IMR-90 (cell line): ENCODE measurements around the gene CDC14A. TPM values are rescaled to one million over a fixed set of nuclear protein-coding genes. Genes with fewer than 3 reads are reported as not detected.
A peak's percentile ranks its signal among the peaks of the same experiment; 100 is the strongest.

Source experiments
- ATAC-seq: fragments of 200-7000 bp; cut with Tn5 transposase; 2 replicates; pipeline ENCODE4 v1.9.1; 2020; ENCODE audit warnings: low read depth, mild to moderate bottlenecking, moderate library complexity
- BruUV-seq: library from RNA; stranded (reverse); fragments of 400-500 nt; replicated peaks from 2 replicates; lab custom pipeline; 2021; lab: Mats Ljungman, UMichigan
- CTCF ChIA-PET: fragments of 300-600 bp; formaldehyde crosslinking; extraction: SDS; loops from one replicate; lab custom pipeline; 2021; ENCODE audit warnings: antibody characterized with exemption; lab: Yijun Ruan, JAX
- POLR2A ChIA-PET: fragments of 300-600 bp; sonication (Branson Sonifier 250); formaldehyde crosslinking; loops from one replicate; lab custom pipeline; 2022; ENCODE audit warnings: antibody characterized with exemption; ENCODE audit not compliant: unreplicated experiment; lab: Charles Lee
- DNase-seq: peaks from one replicate; pipeline ENCODE4 v3.0.0; 2013
- H2AFZ ChIP-seq: replicated peaks from 2 replicates; pipeline ENCODE3; 2013; ENCODE audit warnings: low read length, mild to moderate bottlenecking; ENCODE audit not compliant: poor library complexity
- H2AK5ac ChIP-seq: 2 replicates; pipeline ENCODE4 v1.6.1; 2013; ENCODE audit warnings: low read depth, low read length, inconsistent platforms
- H2AK9ac ChIP-seq: replicated peaks from 2 replicates; pipeline ENCODE3; 2013; ENCODE audit warnings: mild to moderate bottlenecking, low read depth, low read length, moderate library complexity; ENCODE audit not compliant: poor library complexity
- H2BK120ac ChIP-seq: 2 replicates; pipeline ENCODE4 v1.6.1; 2013; ENCODE audit warnings: low read depth, low read length, inconsistent platforms
- H2BK15ac ChIP-seq: 3 replicates; pipeline ENCODE4 v1.6.1; 2013; ENCODE audit warnings: low read depth, low read length, inconsistent platforms
- H2BK20ac ChIP-seq: 2 replicates; pipeline ENCODE4 v1.6.1; 2013; ENCODE audit warnings: low read depth, mild to moderate bottlenecking, inconsistent platforms, low read length, moderate library complexity
- H2BK5ac ChIP-seq: 2 replicates; pipeline ENCODE4 v1.6.1; 2013; ENCODE audit warnings: mild to moderate bottlenecking, low read depth, low read length, inconsistent platforms; ENCODE audit not compliant: poor library complexity, severe bottlenecking
- H3K14ac ChIP-seq: replicated peaks from 2 replicates; pipeline ENCODE4 v1.6.1; 2013; ENCODE audit warnings: low read depth, low read length, inconsistent platforms
- H3K18ac ChIP-seq: 2 replicates; pipeline ENCODE4 v1.6.1; 2013; ENCODE audit warnings: low read depth, low read length, control low read depth
- H3K23ac ChIP-seq: 2 replicates; pipeline ENCODE4 v1.6.1; 2013; ENCODE audit warnings: low read depth, low read length, inconsistent platforms
- H3K27ac ChIP-seq: 2 replicates; pipeline ENCODE4 v1.5.1; 2013; ENCODE audit warnings: mild to moderate bottlenecking, control low read depth, low read length; ENCODE audit not compliant: insufficient read depth
- H3K27me3 ChIP-seq: 2 replicates; pipeline ENCODE4 v1.6.1; 2013; ENCODE audit warnings: low read length; ENCODE audit not compliant: control insufficient read depth, insufficient read depth
- H3K36me3 ChIP-seq: 2 replicates; pipeline ENCODE4 v1.6.1; 2013; ENCODE audit warnings: low read length, mixed read lengths; ENCODE audit not compliant: control insufficient read depth, insufficient read depth
- H3K4ac ChIP-seq: 2 replicates; pipeline ENCODE4 v1.6.1; 2013; ENCODE audit warnings: low read depth, low read length, inconsistent platforms
- H3K4me1 ChIP-seq: 2 replicates; pipeline ENCODE4 v1.6.1; 2013; ENCODE audit warnings: low read length, mixed read lengths; ENCODE audit not compliant: control insufficient read depth, insufficient read depth
- H3K4me2 ChIP-seq: 2 replicates; pipeline ENCODE4 v1.6.1; 2013; ENCODE audit warnings: low read depth, mild to moderate bottlenecking, control low read depth, low read length, moderate library complexity
- H3K4me3 ChIP-seq: 2 replicates; pipeline ENCODE4 v1.5.1; 2013; ENCODE audit warnings: low read depth, mild to moderate bottlenecking, control low read depth, low read length, moderate library complexity; ENCODE audit not compliant: insufficient read depth
- H3K56ac ChIP-seq: 2 replicates; pipeline ENCODE4 v1.6.1; 2013; ENCODE audit warnings: low read length, inconsistent platforms; ENCODE audit not compliant: insufficient read depth; ENCODE audit errors: extremely low read depth
- H3K79me1 ChIP-seq, 2 experiments: 2 replicates each; pipeline ENCODE4 v1.6.1; 2013; ENCODE audit warnings: low read length in 2 of 2, inconsistent platforms in 1 of 2, low read depth in 1 of 2
- H3K9ac ChIP-seq: 2 replicates; pipeline ENCODE4 v1.6.1; 2013; ENCODE audit warnings: low read depth, low read length, control low read depth
- H3K9me1 ChIP-seq: 2 replicates; pipeline ENCODE4 v1.6.1; 2013; ENCODE audit warnings: low read length, inconsistent platforms; ENCODE audit not compliant: insufficient read depth
- H3K9me3 ChIP-seq: 2 replicates; pipeline ENCODE4 v1.6.1; 2013; ENCODE audit warnings: low read length; ENCODE audit not compliant: control insufficient read depth, insufficient read depth
- H4K20me1 ChIP-seq: 2 replicates; pipeline ENCODE4 v1.6.1; 2013; ENCODE audit warnings: low read length, inconsistent platforms; ENCODE audit not compliant: insufficient read depth
- H4K5ac ChIP-seq: 2 replicates; pipeline ENCODE4 v1.6.1; 2013; ENCODE audit warnings: mild to moderate bottlenecking, low read depth, low read length, control low read depth
- H4K8ac ChIP-seq, 2 experiments: 2 replicates each; pipeline ENCODE4 v1.6.1; 2013; ENCODE audit warnings: low read depth in 2 of 2, low read length in 2 of 2, control low read depth in 1 of 2, inconsistent platforms in 1 of 2
- H4K91ac ChIP-seq: 2 replicates; pipeline ENCODE4 v1.6.1; 2013; ENCODE audit warnings: low read depth, low read length, inconsistent platforms; ENCODE audit not compliant: insufficient read depth
- BHLHE40 ChIP-seq: fragments of 150-350 bp; IDR thresholded peaks from 2 replicates; pipeline ENCODE4 v1.6.1; 2016; ENCODE audit warnings: mild to moderate bottlenecking, low read depth, low read length
- CEBPB ChIP-seq: IDR thresholded peaks from 2 replicates; pipeline ENCODE4 v1.6.1; 2012; ENCODE audit warnings: low read depth, low read length, improper control_type of control experiment
- NFE2L2 ChIP-seq: fragments of 150-350 bp; IDR thresholded peaks from 2 replicates; pipeline ENCODE4 v1.6.1; 2016; ENCODE audit warnings: low read depth, mild to moderate bottlenecking, low read length
- RAD21 ChIP-seq: IDR thresholded peaks from 2 replicates; pipeline ENCODE4 v1.6.1; 2012; ENCODE audit warnings: low read length, improper control_type of control experiment
- RCOR1 ChIP-seq: IDR thresholded peaks from 2 replicates; pipeline ENCODE4 v1.6.1; 2012; ENCODE audit warnings: mild to moderate bottlenecking, low read length, improper control_type of control experiment; ENCODE audit not compliant: insufficient replicate concordance
- RFX5 ChIP-seq: IDR thresholded peaks from 2 replicates; pipeline ENCODE4 v1.8.0; 2012; ENCODE audit warnings: low read depth, mild to moderate bottlenecking, low read length, moderate library complexity
- WGBS, 2 experiments: methylation state at CpG; one replicate each; pipeline versions ENCODE4 v1.1.5 to v1.1.7; 2013; ENCODE audit warnings: missing lambda C conversion rate in 2 of 2; ENCODE audit not compliant: insufficient read length in 1 of 2; ENCODE audit errors: extremely low coverage in 2 of 2; 5-methylcytosine and 5-hydroxymethylcytosine counted together
- dilution Hi-C: fragments of 300-500 bp; cut with HindIII; formaldehyde crosslinking; loops from one replicate; pipeline ENCODE4 v1.14.3; 2018; ENCODE audit warnings: low sequenced_read_pairs; ENCODE audit not compliant: unreplicated experiment
- in situ Hi-C: fragments of 300-500 bp; cut with MboI; formaldehyde crosslinking; loops from 3 replicates; pipeline ENCODE4 v1.14.3; 2019; ENCODE audit warnings: low sequenced_read_pairs, inconsistent platforms, mixed read lengths
- intact Hi-C: fragments of 100-400 bp; cut with micrococcal nuclease; formaldehyde crosslinking; loops from 2 replicates; pipeline ENCODE4 v1.10.0; 2022
- polyA plus RNA-seq, 3 experiments: library from polyadenylated mRNA; depleted of rRNA; stranded (reverse); fragments of >200 nt; gene quantifications; 2 replicates each; pipeline ENCODE4 v1.2.3, GENCODE V29; 2012; ENCODE audit warnings: low replicate concordance in 1 of 3
- total RNA-seq: library from RNA; depleted of rRNA; stranded (reverse); fragments of >200 nt; gene quantifications from 2 replicates; pipeline ENCODE4 v1.2.3, GENCODE V29; 2012
- TF ChIP-seq, protein P1 (sequence below): conservative IDR thresholded peaks from 2 replicates; pipeline ENCODE4 v1.5.1; 2012; ENCODE audit warnings: mild to moderate bottlenecking, low read depth, low read length, improper control_type of control experiment

Gene CDC14A
- total and polyA plus RNA-seq, 2 of the 4 experiments (the other 2 are of a cell fraction), result 1.7 to 3.0 TPM

- Histone ChIP-seq H3K9me1 (no peaks in the 10 kb centered on the region), H2BK20ac (no peak overlapping the region), H3K23ac (no peak overlapping the region), H3K9ac (no peak overlapping the region), H3K4me1 (no peaks in the 10 kb centered on the region; the same call in 1 of the 2 replicates), H3K9me3 (no peaks in the 10 kb centered on the region), H4K5ac (no peak overlapping the region), H3K36me3 (peaks cover 6% of the 10 kb centered on the region), H2BK5ac (peak overlapping the region; percentile 37), H2BK120ac (no peak overlapping the region), H4K91ac (no peak overlapping the region), H2AK9ac (no peak overlapping the region), H3K14ac (no peak overlapping the region), H3K18ac (no peak overlapping the region), H3K4ac (no peak overlapping the region), H2BK15ac (no peak overlapping the region), H2AK5ac (no peak overlapping the region), H2AFZ (no peak overlapping the region), H4K20me1 (no peaks in the 10 kb centered on the region), H3K79me1 (no peaks in the 10 kb centered on the region), H3K56ac (no peak overlapping the region), H3K4me3 (no peak overlapping the region), H3K4me2 (no peak overlapping the region), H3K27ac (no peak overlapping the region), H3K27me3 (no peaks in the 10 kb centered on the region), H4K8ac (no peak overlapping the region)
- TF ChIP-seq RCOR1 (no peak), RFX5 (no peak), NFE2L2 (no peak), BHLHE40 (no peak), RAD21 (no peak), CEBPB (no peak)
- TF ChIP-seq, protein P1, sequence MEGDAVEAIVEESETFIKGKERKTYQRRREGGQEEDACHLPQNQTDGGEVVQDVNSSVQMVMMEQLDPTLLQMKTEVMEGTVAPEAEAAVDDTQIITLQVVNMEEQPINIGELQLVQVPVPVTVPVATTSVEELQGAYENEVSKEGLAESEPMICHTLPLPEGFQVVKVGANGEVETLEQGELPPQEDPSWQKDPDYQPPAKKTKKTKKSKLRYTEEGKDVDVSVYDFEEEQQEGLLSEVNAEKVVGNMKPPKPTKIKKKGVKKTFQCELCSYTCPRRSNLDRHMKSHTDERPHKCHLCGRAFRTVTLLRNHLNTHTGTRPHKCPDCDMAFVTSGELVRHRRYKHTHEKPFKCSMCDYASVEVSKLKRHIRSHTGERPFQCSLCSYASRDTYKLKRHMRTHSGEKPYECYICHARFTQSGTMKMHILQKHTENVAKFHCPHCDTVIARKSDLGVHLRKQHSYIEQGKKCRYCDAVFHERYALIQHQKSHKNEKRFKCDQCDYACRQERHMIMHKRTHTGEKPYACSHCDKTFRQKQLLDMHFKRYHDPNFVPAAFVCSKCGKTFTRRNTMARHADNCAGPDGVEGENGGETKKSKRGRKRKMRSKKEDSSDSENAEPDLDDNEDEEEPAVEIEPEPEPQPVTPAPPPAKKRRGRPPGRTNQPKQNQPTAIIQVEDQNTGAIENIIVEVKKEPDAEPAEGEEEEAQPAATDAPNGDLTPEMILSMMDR, result no peak
- POLR2A ChIA-PET, result no interaction called here
- WGBS, 2 experiments, result no CpG with 5 or more reads among the region's 4 CpGs
- dilution Hi-C loops (no loop called here), in situ Hi-C loops (no loop called here), intact Hi-C loops (no loop called here)
- DNase-seq, result peak; percentile 84
- ATAC-seq, result peak; percentile 95
- CTCF ChIA-PET, result no interaction called here
- no TSS peak for BruUV-seq
Measured at GRCh38 chr1:100494393-100495084, 142.2 kb downstream of the CDC14A start.
